ENCODE data around the gene RUNX3. TPM values are rescaled to one million over a fixed set of nuclear protein-coding genes. Genes with fewer than 3 reads are reported as not detected.

RUNX3 gene
- total RNA-seq, 1 experiment from 2014 or later, result 0.33 TPM

DNA sequence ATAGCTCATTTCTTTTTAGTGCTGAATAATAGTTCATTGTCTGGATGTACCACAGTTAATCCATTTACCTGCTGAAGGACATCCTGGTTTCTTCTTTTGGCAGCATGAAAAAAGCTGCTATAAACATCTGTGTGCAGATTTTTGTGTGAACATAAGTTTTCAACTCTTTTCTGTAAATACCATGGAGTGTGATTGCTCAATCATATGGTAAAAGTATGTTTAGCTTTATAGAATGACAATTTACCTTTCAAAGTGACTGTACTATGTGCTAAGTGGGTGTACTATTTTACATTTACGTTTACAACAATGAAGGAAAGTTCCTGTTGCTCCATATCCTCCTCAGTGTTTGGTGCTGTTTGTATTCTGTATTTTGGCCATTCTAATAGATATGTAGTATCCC is 49.0 kb downstream of the RUNX3 start:
- WGBS (ENCODE audit: extremely low coverage, insufficient read length, low lambda C conversion rate), result no CpG with 5 or more reads among the region's 1 CpG

More for the DNA sequence above, 49.0 kb downstream of the RUNX3 start:
- no peak overlapping the region for H4K8ac ChIP-seq (replicated peaks; ENCODE audit: insufficient read length, low read depth, low read length)
- no peak overlapping the region for H3K27ac Mint-ChIP-seq
- H3K27me3 ChIP-seq (ENCODE audit: insufficient read depth, low read length), result no peaks in the 10 kb centered on the region
- no peak overlapping the region for H2BK5ac ChIP-seq (ENCODE audit: insufficient read length, low read length)
- H2BK20ac ChIP-seq (ENCODE audit: low read depth, low read length, poor library complexity, severe bottlenecking), result no peak overlapping the region
- no peak overlapping the region for H3K27ac ChIP-seq (ENCODE audit: insufficient read length, low read depth, low read length)
- no peak overlapping the region for H4K5ac ChIP-seq (ENCODE audit: insufficient read length, low read depth, low read length)
- no peaks in the 10 kb centered on the region for H3K79me2 ChIP-seq (ENCODE audit: insufficient read depth, low read length)
- no peaks in the 10 kb centered on the region for H3K23me2 ChIP-seq (ENCODE audit: insufficient read length, low read depth, low read length, poor library complexity, severe bottlenecking)
- peaks cover under 1 to 5% of the 10 kb centered on the region in 2 experiments; a peak in 2 of 4 replicates for H3K4me1 Mint-ChIP-seq
- no peak overlapping the region for H2AK5ac ChIP-seq (ENCODE audit: insufficient read length, low read length)
- no peaks in the 10 kb centered on the region for H4K20me1 ChIP-seq (ENCODE audit: control insufficient read depth, insufficient read depth, insufficient read length)
- H3K9me3 Mint-ChIP-seq, result peaks cover 2 to 7% of the 10 kb centered on the region in 2 experiments; a peak in 3 of 5 replicates
- H3K36me3 Mint-ChIP-seq (ENCODE audit: insufficient read depth in 1 of 3, low read depth in 3 of 3), result no peaks in the 10 kb centered on the region
- H3K56ac ChIP-seq (ENCODE audit: insufficient read length, low read depth, low read length), result no peak overlapping the region
- no peak for TF ChIP-seq CTCF (conservative IDR thresholded peaks at IDR 0.05)
- H3K4me2 ChIP-seq (ENCODE audit: insufficient read depth, insufficient read length, low read length), result no peak overlapping the region
- no peak overlapping the region for H2BK15ac ChIP-seq (ENCODE audit: low read depth, low read length)
- H3K14ac ChIP-seq (ENCODE audit: insufficient read depth, low read length), result no peak overlapping the region
- H3K9me3 ChIP-seq (ENCODE audit: control insufficient read depth, low read depth, low read length), result no peaks in the 10 kb centered on the region
- no peak overlapping the region for H3K18ac ChIP-seq (ENCODE audit: insufficient read length, low read depth, low read length)
- no peak for DNase-seq
- H2BK12ac ChIP-seq (ENCODE audit: insufficient read length, low read depth, low read length), result no peak overlapping the region
- H2BK120ac ChIP-seq (ENCODE audit: low read depth, low read length, poor library complexity, severe bottlenecking), result no peak overlapping the region
- H3T11ph ChIP-seq (ENCODE audit: low read length), result no peak overlapping the region
- no peaks in the 10 kb centered on the region for H3K4me1 ChIP-seq (ENCODE audit: insufficient read depth, low read length)
- no peak overlapping the region for H4K91ac ChIP-seq (ENCODE audit: insufficient read length, low read depth, low read length)
- H3K4ac ChIP-seq (ENCODE audit: low read depth, low read length), result no peak overlapping the region
- H3K79me1 ChIP-seq (ENCODE audit: insufficient read depth, low read depth, low read length, poor library complexity, severe bottlenecking), result no peaks in the 10 kb centered on the region
- H3K9ac ChIP-seq (ENCODE audit: extremely low read depth, insufficient read length, low read length), result no peak overlapping the region
- H2AFZ ChIP-seq (ENCODE audit: low read length), result no peak overlapping the region
- H3K27me3 Mint-ChIP-seq (ENCODE audit: low read depth), result peaks cover 12% of the 10 kb centered on the region
- H3K23ac ChIP-seq (ENCODE audit: insufficient read length, low read depth, low read length), result no peak overlapping the region
- H3K4me3 Mint-ChIP-seq, result no peak overlapping the region

Measured in H9 (cell line).